ENCODE measurements around the gene RHCE. TPM values are rescaled to one million over a fixed set of nuclear protein-coding genes. Genes with fewer than 3 reads are reported as not detected.
"Not testable (repeated sequence)": the region's sequence is repeated elsewhere in the genome, so short reads cannot be mapped to it uniquely, and the experiment has no call there.

RHCE gene
- total RNA-seq, 1 donor from 2014 or later, result 0.75 TPM

- H3K4me1 Mint-ChIP-seq (ENCODE audit: low read depth, unreplicated experiment); H3K27ac ChIP-seq (ENCODE audit: low read depth, low read length); H2AFZ ChIP-seq (ENCODE audit: low read depth, low read length); H3K4me3 Mint-ChIP-seq (ENCODE audit: unreplicated experiment); H3K27ac Mint-ChIP-seq (ENCODE audit: unreplicated experiment); H3K4me2 ChIP-seq (ENCODE audit: low read length); H4K20me1 ChIP-seq (ENCODE audit: insufficient read depth, low read length); FAIRE-seq; H3K79me2 ChIP-seq (ENCODE audit: insufficient read depth, low read length); H3K4me1 ChIP-seq (ENCODE audit: insufficient read depth, low read length); H3K9me3 ChIP-seq (ENCODE audit: insufficient read depth, low read depth, low read length); H3K36me3 Mint-ChIP-seq (ENCODE audit: low read depth, unreplicated experiment); H3K4me3 ChIP-seq (ENCODE audit: insufficient read depth, low read depth, low read length); H3K9me3 Mint-ChIP-seq (ENCODE audit: unreplicated experiment); H3K9ac ChIP-seq (ENCODE audit: low read length); H3K27me3 Mint-ChIP-seq (ENCODE audit: low read depth, unreplicated experiment); H3K36me3 ChIP-seq (ENCODE audit: insufficient read depth, low read length); DNase-seq (ENCODE audit: low read depth); H3K27me3 ChIP-seq (ENCODE audit: insufficient read depth, low read length): not testable (repeated sequence)
Observed at GRCh38 chr1:25417280-25417679, 3.3 kb downstream of the RHCE start.

- not testable (repeated sequence) for H3K4me2 ChIP-seq (ENCODE audit: low read length); FAIRE-seq
Observed at GRCh38 chr1:25414578-25414977, 6.0 kb downstream of the RHCE start.

GRCh38 chr1:25414157-25414556, 6.5 kb downstream of the RHCE start:
- H3K27me3 Mint-ChIP-seq (ENCODE audit: low read depth, unreplicated experiment), result peaks cover 10% of the 10 kb centered on the region
- not testable (repeated sequence) for H3K9ac ChIP-seq (ENCODE audit: low read length); H3K4me3 Mint-ChIP-seq (ENCODE audit: unreplicated experiment); H3K4me1 Mint-ChIP-seq (ENCODE audit: low read depth, unreplicated experiment); H2AFZ ChIP-seq (ENCODE audit: low read depth, low read length); H3K79me2 ChIP-seq (ENCODE audit: insufficient read depth, low read length); H3K9me3 ChIP-seq (ENCODE audit: insufficient read depth, low read depth, low read length); H3K4me3 ChIP-seq (ENCODE audit: insufficient read depth, low read depth, low read length); H3K27ac ChIP-seq (ENCODE audit: low read depth, low read length); H3K27me3 ChIP-seq (ENCODE audit: insufficient read depth, low read length); H3K4me1 ChIP-seq (ENCODE audit: insufficient read depth, low read length); H3K4me2 ChIP-seq (ENCODE audit: low read length); H3K27ac Mint-ChIP-seq (ENCODE audit: unreplicated experiment); DNase-seq (ENCODE audit: low read depth); H3K9me3 Mint-ChIP-seq (ENCODE audit: unreplicated experiment); H4K20me1 ChIP-seq (ENCODE audit: insufficient read depth, low read length); H3K36me3 ChIP-seq (ENCODE audit: insufficient read depth, low read length); H3K36me3 Mint-ChIP-seq (ENCODE audit: low read depth, unreplicated experiment); FAIRE-seq

More at GRCh38 chr1:25414578-25414977, 6.0 kb downstream of the RHCE start:
- H3K4me3 Mint-ChIP-seq (ENCODE audit: unreplicated experiment); H3K27ac ChIP-seq (ENCODE audit: low read depth, low read length); H3K4me3 ChIP-seq (ENCODE audit: insufficient read depth, low read depth, low read length); H3K9ac ChIP-seq (ENCODE audit: low read length); H4K20me1 ChIP-seq (ENCODE audit: insufficient read depth, low read length); H3K79me2 ChIP-seq (ENCODE audit: insufficient read depth, low read length); DNase-seq (ENCODE audit: low read depth); H3K4me1 ChIP-seq (ENCODE audit: insufficient read depth, low read length); H3K27ac Mint-ChIP-seq (ENCODE audit: unreplicated experiment); H3K9me3 ChIP-seq (ENCODE audit: insufficient read depth, low read depth, low read length); H2AFZ ChIP-seq (ENCODE audit: low read depth, low read length); H3K9me3 Mint-ChIP-seq (ENCODE audit: unreplicated experiment); H3K36me3 ChIP-seq (ENCODE audit: insufficient read depth, low read length); H3K36me3 Mint-ChIP-seq (ENCODE audit: low read depth, unreplicated experiment); H3K27me3 ChIP-seq (ENCODE audit: insufficient read depth, low read length); H3K4me1 Mint-ChIP-seq (ENCODE audit: low read depth, unreplicated experiment): not testable (repeated sequence)
- peaks cover 10% of the 10 kb centered on the region for H3K27me3 Mint-ChIP-seq (ENCODE audit: low read depth, unreplicated experiment)

- not testable (repeated sequence) for H3K4me3 Mint-ChIP-seq (ENCODE audit: unreplicated experiment); H3K4me2 ChIP-seq (ENCODE audit: low read length); H3K4me1 Mint-ChIP-seq (ENCODE audit: low read depth, unreplicated experiment); H2AFZ ChIP-seq (ENCODE audit: low read depth, low read length); H3K9me3 Mint-ChIP-seq (ENCODE audit: unreplicated experiment); H3K36me3 ChIP-seq (ENCODE audit: insufficient read depth, low read length); FAIRE-seq; H3K27ac Mint-ChIP-seq (ENCODE audit: unreplicated experiment); H3K27me3 ChIP-seq (ENCODE audit: insufficient read depth, low read length); H3K9me3 ChIP-seq (ENCODE audit: insufficient read depth, low read depth, low read length); H3K27ac ChIP-seq (ENCODE audit: low read depth, low read length); H3K4me3 ChIP-seq (ENCODE audit: insufficient read depth, low read depth, low read length); DNase-seq (ENCODE audit: low read depth); H3K36me3 Mint-ChIP-seq (ENCODE audit: low read depth, unreplicated experiment); H4K20me1 ChIP-seq (ENCODE audit: insufficient read depth, low read length); H3K4me1 ChIP-seq (ENCODE audit: insufficient read depth, low read length); H3K79me2 ChIP-seq (ENCODE audit: insufficient read depth, low read length); H3K9ac ChIP-seq (ENCODE audit: low read length)
- H3K27me3 Mint-ChIP-seq (ENCODE audit: low read depth, unreplicated experiment), result peaks cover 10% of the 10 kb centered on the region
Observed at GRCh38 chr1:25412872-25413623, 7.6 kb downstream of the RHCE start.

- not testable (repeated sequence) for H3K27me3 ChIP-seq (ENCODE audit: insufficient read depth, low read length); H4K20me1 ChIP-seq (ENCODE audit: insufficient read depth, low read length); H3K4me3 Mint-ChIP-seq (ENCODE audit: unreplicated experiment); H3K4me1 Mint-ChIP-seq (ENCODE audit: low read depth, unreplicated experiment); H2AFZ ChIP-seq (ENCODE audit: low read depth, low read length); H3K9ac ChIP-seq (ENCODE audit: low read length); DNase-seq (ENCODE audit: low read depth); H3K4me2 ChIP-seq (ENCODE audit: low read length); H3K36me3 ChIP-seq (ENCODE audit: insufficient read depth, low read length); H3K36me3 Mint-ChIP-seq (ENCODE audit: low read depth, unreplicated experiment); H3K4me3 ChIP-seq (ENCODE audit: insufficient read depth, low read depth, low read length); H3K27ac ChIP-seq (ENCODE audit: low read depth, low read length); H3K27ac Mint-ChIP-seq (ENCODE audit: unreplicated experiment); H3K9me3 ChIP-seq (ENCODE audit: insufficient read depth, low read depth, low read length); H3K4me1 ChIP-seq (ENCODE audit: insufficient read depth, low read length); H3K9me3 Mint-ChIP-seq (ENCODE audit: unreplicated experiment); H3K27me3 Mint-ChIP-seq (ENCODE audit: low read depth, unreplicated experiment); H3K79me2 ChIP-seq (ENCODE audit: insufficient read depth, low read length); FAIRE-seq
Observed at GRCh38 chr1:25409641-25410427, 10.8 kb downstream of the RHCE start.
